Measurements from ENCODE around the gene TBC1D5.
"Not testable (repeated sequence)": the region's sequence is repeated elsewhere in the genome, so short reads cannot be mapped to it uniquely, and the experiment has no call there.

TBC1D5 gene

GRCh38 chr3:17724122-17724521 is 18.3 kb downstream of the TBC1D5 start:
- H3K9me3 ChIP-seq (ENCODE audit: control insufficient read depth in 2 of 2, low read length in 2 of 2): peaks cover 0 to 2% of the 10 kb centered on the region in 2 donors
- H3K27me3 ChIP-seq (ENCODE audit: control insufficient read depth in 2 of 2, insufficient read depth in 2 of 2, low read length in 2 of 2): no peaks in the 10 kb centered on the region
- H3K4me1 ChIP-seq (ENCODE audit: control insufficient read depth in 2 of 2, insufficient read depth in 2 of 2, low read length in 2 of 2): no peaks in the 10 kb centered on the region
- H3K27ac ChIP-seq (ENCODE audit: low read depth in 2 of 2, low read length in 2 of 2): no peak overlapping the region
- peaks cover 0 to 5% of the 10 kb centered on the region in 2 donors for H3K36me3 ChIP-seq (ENCODE audit: control insufficient read depth in 2 of 2, insufficient read depth in 2 of 2, low read length in 2 of 2)
- H3K4me3 ChIP-seq (ENCODE audit: low read length in 2 of 2): no peak overlapping the region
- no peak overlapping the region for H3K9ac ChIP-seq (ENCODE audit: low read depth in 1 of 2, low read length in 2 of 2)

- Histone ChIP-seq H3K4me3 (ENCODE audit: low read length in 2 of 2) (no peak overlapping the region), H3K9me3 (ENCODE audit: control insufficient read depth in 2 of 2, low read length in 2 of 2) (peaks cover 4 to 5% of the 10 kb centered on the region in 2 donors), H3K9ac (ENCODE audit: low read depth in 1 of 2, low read length in 2 of 2) (no peak overlapping the region), H3K27me3 (ENCODE audit: control insufficient read depth in 2 of 2, insufficient read depth in 2 of 2, low read length in 2 of 2) (no peaks in the 10 kb centered on the region), H3K27ac (ENCODE audit: low read depth in 2 of 2, low read length in 2 of 2) (no peak overlapping the region), H3K4me1 (ENCODE audit: control insufficient read depth in 2 of 2, insufficient read depth in 2 of 2, low read length in 2 of 2) (no peaks in the 10 kb centered on the region), H3K36me3 (ENCODE audit: control insufficient read depth in 2 of 2, insufficient read depth in 2 of 2, low read length in 2 of 2) (peaks cover 2 to 11% of the 10 kb centered on the region in 2 donors)
Observed at GRCh38 chr3:17717411-17717810, 25.0 kb downstream of the TBC1D5 start.

GRCh38 chr3:17714473-17714872 is 28.0 kb downstream of the TBC1D5 start:
- H3K27me3 ChIP-seq (ENCODE audit: control insufficient read depth in 2 of 2, insufficient read depth in 2 of 2, low read length in 2 of 2): no peaks in the 10 kb centered on the region
- H3K4me3 ChIP-seq (ENCODE audit: low read length in 2 of 2): no peak overlapping the region
- peaks cover 4 to 5% of the 10 kb centered on the region in 2 donors for H3K9me3 ChIP-seq (ENCODE audit: control insufficient read depth in 2 of 2, low read length in 2 of 2)
- peaks cover 2 to 11% of the 10 kb centered on the region in 2 donors for H3K36me3 ChIP-seq (ENCODE audit: control insufficient read depth in 2 of 2, insufficient read depth in 2 of 2, low read length in 2 of 2)
- H3K4me1 ChIP-seq (ENCODE audit: control insufficient read depth in 2 of 2, insufficient read depth in 2 of 2, low read length in 2 of 2): no peaks in the 10 kb centered on the region
- H3K27ac ChIP-seq (ENCODE audit: low read depth in 2 of 2, low read length in 2 of 2): no peak overlapping the region
- H3K9ac ChIP-seq (ENCODE audit: low read depth in 1 of 2, low read length in 2 of 2): no peak overlapping the region

GRCh38 chr3:17709236-17709810 is 33.1 kb downstream of the TBC1D5 start:
- Histone ChIP-seq H3K4me3 (ENCODE audit: low read length in 2 of 2) (no peak overlapping the region), H3K9ac (ENCODE audit: low read depth in 1 of 2, low read length in 2 of 2) (no peak overlapping the region), H3K9me3 (ENCODE audit: control insufficient read depth in 2 of 2, low read length in 2 of 2) (no peaks in the 10 kb centered on the region)

DNA sequence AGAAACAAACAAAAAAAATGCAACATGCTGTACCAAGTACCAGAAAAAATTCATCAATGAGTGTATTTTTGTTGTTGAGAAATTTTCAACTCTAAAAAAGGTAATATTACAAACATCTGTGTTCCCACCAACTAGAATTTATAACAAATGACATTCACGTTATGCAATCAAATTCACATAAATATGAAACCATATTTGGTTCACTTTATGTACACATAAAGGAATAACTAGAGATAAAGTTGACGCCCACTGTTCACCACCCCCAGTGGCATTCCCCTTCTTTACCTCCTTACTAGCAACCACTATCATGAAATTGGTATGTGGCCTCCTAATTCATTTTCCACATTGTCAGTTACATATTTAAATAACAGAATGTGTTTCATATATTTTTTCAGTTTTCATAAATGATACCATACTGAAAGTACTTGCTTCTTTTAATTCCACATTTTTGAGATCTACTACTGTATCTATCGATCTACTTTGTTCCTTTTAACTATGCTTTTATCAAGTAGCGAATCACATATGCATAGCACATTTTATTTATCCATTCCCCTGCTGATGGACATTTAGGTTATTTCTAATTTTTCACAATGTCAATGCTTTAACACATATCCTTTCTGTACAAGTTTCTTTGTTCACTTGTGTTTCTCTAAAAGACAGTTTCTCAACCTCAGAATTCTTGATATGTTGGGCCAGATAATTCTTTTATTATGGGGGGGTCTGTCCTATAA is 34.5 kb downstream of the TBC1D5 start:
- no peak overlapping the region for H3K9ac ChIP-seq (ENCODE audit: low read depth in 1 of 2, low read length in 2 of 2)
- H3K27ac ChIP-seq (ENCODE audit: low read depth in 2 of 2, low read length in 2 of 2): no peak overlapping the region
- H3K4me3 ChIP-seq (ENCODE audit: low read length in 2 of 2): no peak overlapping the region
- H3K4me1 ChIP-seq (ENCODE audit: control insufficient read depth in 2 of 2, insufficient read depth in 2 of 2, low read length in 2 of 2): no peaks in the 10 kb centered on the region
- H3K9me3 ChIP-seq (ENCODE audit: control insufficient read depth in 2 of 2, low read length in 2 of 2): no peaks in the 10 kb centered on the region
- no peaks in the 10 kb centered on the region for H3K36me3 ChIP-seq (ENCODE audit: control insufficient read depth in 2 of 2, insufficient read depth in 2 of 2, low read length in 2 of 2)
- no peaks in the 10 kb centered on the region for H3K27me3 ChIP-seq (ENCODE audit: control insufficient read depth in 2 of 2, insufficient read depth in 2 of 2, low read length in 2 of 2)

More at GRCh38 chr3:17709236-17709810, 33.1 kb downstream of the TBC1D5 start:
- Histone ChIP-seq H3K36me3 (ENCODE audit: control insufficient read depth in 2 of 2, insufficient read depth in 2 of 2, low read length in 2 of 2) (no peaks in the 10 kb centered on the region), H3K27ac (ENCODE audit: low read depth in 2 of 2, low read length in 2 of 2) (no peak overlapping the region), H3K4me1 (ENCODE audit: control insufficient read depth in 2 of 2, insufficient read depth in 2 of 2, low read length in 2 of 2) (no peaks in the 10 kb centered on the region), H3K27me3 (ENCODE audit: control insufficient read depth in 2 of 2, insufficient read depth in 2 of 2, low read length in 2 of 2) (no peaks in the 10 kb centered on the region)

GRCh38 chr3:17705991-17706390 is 36.4 kb downstream of the TBC1D5 start:
- H3K4me3 ChIP-seq (ENCODE audit: low read length in 2 of 2); H3K27ac ChIP-seq (ENCODE audit: low read depth in 2 of 2, low read length in 2 of 2); H3K9me3 ChIP-seq (ENCODE audit: control insufficient read depth in 2 of 2, low read length in 2 of 2); H3K27me3 ChIP-seq (ENCODE audit: control insufficient read depth in 2 of 2, insufficient read depth in 2 of 2, low read length in 2 of 2); H3K36me3 ChIP-seq (ENCODE audit: control insufficient read depth in 2 of 2, insufficient read depth in 2 of 2, low read length in 2 of 2); H3K4me1 ChIP-seq (ENCODE audit: control insufficient read depth in 2 of 2, insufficient read depth in 2 of 2, low read length in 2 of 2); H3K9ac ChIP-seq (ENCODE audit: low read depth in 1 of 2, low read length in 2 of 2): not testable (repeated sequence)

- H3K9ac ChIP-seq (ENCODE audit: low read depth in 1 of 2, low read length in 2 of 2); H3K27me3 ChIP-seq (ENCODE audit: control insufficient read depth in 2 of 2, insufficient read depth in 2 of 2, low read length in 2 of 2); H3K4me3 ChIP-seq (ENCODE audit: low read length in 2 of 2); H3K9me3 ChIP-seq (ENCODE audit: control insufficient read depth in 2 of 2, low read length in 2 of 2); H3K36me3 ChIP-seq (ENCODE audit: control insufficient read depth in 2 of 2, insufficient read depth in 2 of 2, low read length in 2 of 2); H3K27ac ChIP-seq (ENCODE audit: low read depth in 2 of 2, low read length in 2 of 2); H3K4me1 ChIP-seq (ENCODE audit: control insufficient read depth in 2 of 2, insufficient read depth in 2 of 2, low read length in 2 of 2): not testable (repeated sequence)
Observed at GRCh38 chr3:17699815-17700214, 42.6 kb downstream of the TBC1D5 start.

- not testable (repeated sequence) for H3K9me3 ChIP-seq (ENCODE audit: control insufficient read depth in 2 of 2, low read length in 2 of 2); H3K4me1 ChIP-seq (ENCODE audit: control insufficient read depth in 2 of 2, insufficient read depth in 2 of 2, low read length in 2 of 2); H3K9ac ChIP-seq (ENCODE audit: low read depth in 1 of 2, low read length in 2 of 2); H3K36me3 ChIP-seq (ENCODE audit: control insufficient read depth in 2 of 2, insufficient read depth in 2 of 2, low read length in 2 of 2); H3K4me3 ChIP-seq (ENCODE audit: low read length in 2 of 2); H3K27me3 ChIP-seq (ENCODE audit: control insufficient read depth in 2 of 2, insufficient read depth in 2 of 2, low read length in 2 of 2); H3K27ac ChIP-seq (ENCODE audit: low read depth in 2 of 2, low read length in 2 of 2)
Observed at GRCh38 chr3:17695665-17696064, 46.8 kb downstream of the TBC1D5 start.

DNA sequence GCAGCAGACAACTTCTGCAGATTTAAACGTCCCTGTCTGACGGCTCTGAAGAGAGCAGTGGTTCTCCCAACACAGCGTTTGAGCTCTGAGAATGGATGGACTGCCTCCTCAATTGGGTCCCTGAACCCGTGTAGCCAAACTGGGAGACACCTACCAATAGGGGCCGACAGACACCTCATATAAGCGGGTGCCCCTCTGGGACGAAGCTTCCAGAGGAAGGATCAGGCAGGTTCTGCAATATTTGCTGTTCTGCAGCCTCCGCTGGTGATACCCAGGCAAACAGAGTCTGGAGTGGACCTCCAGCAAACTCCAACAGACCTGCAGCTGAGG is 48.8 kb downstream of the TBC1D5 start:
- not testable (repeated sequence) for H3K36me3 ChIP-seq (ENCODE audit: control insufficient read depth in 2 of 2, insufficient read depth in 2 of 2, low read length in 2 of 2); H3K4me3 ChIP-seq (ENCODE audit: low read length in 2 of 2); H3K9me3 ChIP-seq (ENCODE audit: control insufficient read depth in 2 of 2, low read length in 2 of 2); H3K27ac ChIP-seq (ENCODE audit: low read depth in 2 of 2, low read length in 2 of 2); H3K27me3 ChIP-seq (ENCODE audit: control insufficient read depth in 2 of 2, insufficient read depth in 2 of 2, low read length in 2 of 2); H3K4me1 ChIP-seq (ENCODE audit: control insufficient read depth in 2 of 2, insufficient read depth in 2 of 2, low read length in 2 of 2); H3K9ac ChIP-seq (ENCODE audit: low read depth in 1 of 2, low read length in 2 of 2)

- H3K36me3 ChIP-seq (ENCODE audit: control insufficient read depth in 2 of 2, insufficient read depth in 2 of 2, low read length in 2 of 2); H3K27me3 ChIP-seq (ENCODE audit: control insufficient read depth in 2 of 2, insufficient read depth in 2 of 2, low read length in 2 of 2); H3K9ac ChIP-seq (ENCODE audit: low read depth in 1 of 2, low read length in 2 of 2); H3K9me3 ChIP-seq (ENCODE audit: control insufficient read depth in 2 of 2, low read length in 2 of 2); H3K4me1 ChIP-seq (ENCODE audit: control insufficient read depth in 2 of 2, insufficient read depth in 2 of 2, low read length in 2 of 2); H3K4me3 ChIP-seq (ENCODE audit: low read length in 2 of 2); H3K27ac ChIP-seq (ENCODE audit: low read depth in 2 of 2, low read length in 2 of 2): not testable (repeated sequence)
Observed at GRCh38 chr3:17692846-17693669, 49.4 kb downstream of the TBC1D5 start.

Measured in mucosa of rectum (tissue), 2 donors.